Upper lobe of right lung (tissue), 1 donor: Measurements from ENCODE around the gene PSORS1C2. TPM values are rescaled to one million over a fixed set of nuclear protein-coding genes. Genes with fewer than 3 reads are reported as not detected.
A peak's percentile ranks its signal among the peaks of the same experiment; 100 is the strongest.

Experiments used
- ATAC-seq: fragments of 200-7000 bp; cut with Tn5 transposase; one replicate; pipeline ENCODE4 v1.9.1; 2020; ENCODE audit warnings: mild to moderate bottlenecking, moderate library complexity
- DNase-seq: peaks from one replicate; pipeline ENCODE4 v3.0.0-alpha.2; 2020
- H3K27ac ChIP-seq: fragments of 200-600 bp; one replicate; pipeline ENCODE4 v1.8.0; 2022
- H3K27me3 ChIP-seq: fragments of 200-600 bp; one replicate; pipeline ENCODE4 v1.8.0; 2022; ENCODE audit warnings: mild to moderate bottlenecking
- H3K36me3 ChIP-seq: fragments of 200-600 bp; one replicate; pipeline ENCODE4 v1.8.0; 2022
- H3K4me1 ChIP-seq: fragments of 200-600 bp; one replicate; pipeline ENCODE4 v1.8.0; 2022
- H3K4me3 ChIP-seq: fragments of 200-600 bp; one replicate; pipeline ENCODE4 v1.8.0; 2022; ENCODE audit warnings: mild to moderate bottlenecking
- H3K9me3 ChIP-seq: fragments of 200-600 bp; one replicate; pipeline ENCODE4 v1.8.0; 2022
- CTCF ChIP-seq: fragments of 200-600 bp; IDR thresholded peaks from one replicate; pipeline ENCODE4 v1.8.0; 2022; ENCODE audit warnings: antibody characterized with exemption
- intact Hi-C: fragments of 100-400 bp; cut with DNase I; formaldehyde crosslinking; loops from one replicate; pipeline ENCODE4 v1.11.0; 2022
- total RNA-seq: library from RNA; stranded (reverse); fragmentation: NEBNext Ultra II Directional; extraction: Animal tissue kit (Norgen Biotek cat#: 25700); gene quantifications from one replicate; pipeline ENCODE4 v1.2.1, GENCODE V29; 2021
- donor health status: DM: no; HTN: yes; CAD: no; lungs with severe emphysema.

The PSORS1C2 gene
- total RNA-seq, 1 donor from 2014 or later, result not detected

DNA sequence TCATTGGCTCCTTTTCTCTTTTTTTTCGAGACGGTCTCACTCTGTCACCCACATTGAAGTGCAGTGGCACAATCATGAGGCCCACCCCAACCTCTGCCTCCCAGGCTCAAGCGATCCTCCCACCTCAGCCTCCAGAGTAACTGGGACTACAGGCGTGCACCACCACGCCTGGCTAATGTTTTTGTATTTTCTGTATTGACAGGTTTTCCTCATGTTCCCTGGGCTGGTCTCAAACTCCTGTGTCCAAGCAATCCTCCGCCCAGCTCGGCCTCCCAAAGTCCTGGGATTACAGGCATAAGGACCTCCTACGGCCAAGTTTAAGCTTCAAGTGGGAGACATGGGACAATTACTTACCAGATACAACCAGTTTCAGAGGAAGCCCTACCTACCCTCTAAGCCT lies 41.0 kb upstream of the PSORS1C2 start:
- H3K36me3 ChIP-seq, result no peaks in the 10 kb centered on the region
- no peak for ATAC-seq
- H3K27me3 ChIP-seq, result no peaks in the 10 kb centered on the region
- peak overlapping the region; percentile 32 for H3K27ac ChIP-seq
- peaks cover 3% of the 10 kb centered on the region for H3K4me1 ChIP-seq
- no peak for DNase-seq
- H3K9me3 ChIP-seq, result no peaks in the 10 kb centered on the region
- H3K4me3 ChIP-seq, result peak overlapping the region; percentile 47
- intact Hi-C loops, result no loop called here
- no peak for TF ChIP-seq CTCF

DNA sequence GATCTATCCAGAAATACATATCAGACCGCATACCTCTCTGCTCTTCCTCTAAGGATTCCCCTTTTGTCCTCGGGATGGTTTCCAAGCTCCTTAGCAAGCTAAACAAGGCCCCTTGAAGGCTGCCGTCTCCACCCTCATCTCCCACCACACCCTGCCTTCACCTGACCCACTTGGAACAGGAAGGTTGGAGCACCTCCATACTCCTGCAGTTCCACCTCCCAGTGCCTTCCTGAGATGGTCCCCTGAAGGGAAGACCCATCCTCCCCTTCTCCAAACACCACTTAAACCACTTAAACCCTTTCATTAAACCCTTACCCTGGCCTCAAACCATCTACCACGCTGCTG lies 40.1 kb upstream of the PSORS1C2 start:
- H3K36me3 ChIP-seq, result no peaks in the 10 kb centered on the region
- intact Hi-C loops, result no loop called here
- H3K4me1 ChIP-seq, result peaks cover 3% of the 10 kb centered on the region
- H3K4me3 ChIP-seq, result no peak overlapping the region
- no peaks in the 10 kb centered on the region for H3K27me3 ChIP-seq
- TF ChIP-seq CTCF, result no peak
- ATAC-seq, result no peak
- H3K27ac ChIP-seq, result no peak overlapping the region
- no peaks in the 10 kb centered on the region for H3K9me3 ChIP-seq
- no peak for DNase-seq

GRCh38 chr6:31178143-31179041 lies 39.5 kb upstream of the PSORS1C2 start:
- H3K4me3 ChIP-seq, result no peak overlapping the region
- no peak for DNase-seq

GRCh38 chr6:31175971-31176370 lies 37.1 kb upstream of the PSORS1C2 start:
- intact Hi-C loops, result no loop called here
- no peak overlapping the region for H3K4me3 ChIP-seq
- ATAC-seq (no peak), DNase-seq (no peak)
- H3K4me1 ChIP-seq, result peaks cover 3% of the 10 kb centered on the region
- no peak for TF ChIP-seq CTCF
- no peaks in the 10 kb centered on the region for H3K9me3 ChIP-seq
- no peak overlapping the region for H3K27ac ChIP-seq
- H3K27me3 ChIP-seq, result no peaks in the 10 kb centered on the region
- H3K36me3 ChIP-seq, result no peaks in the 10 kb centered on the region

More at GRCh38 chr6:31178143-31179041, 39.5 kb upstream of the PSORS1C2 start:
- no peaks in the 10 kb centered on the region for H3K36me3 ChIP-seq
- H3K27ac ChIP-seq, result no peak overlapping the region
- H3K4me1 ChIP-seq, result peaks cover 3% of the 10 kb centered on the region
- no peaks in the 10 kb centered on the region for H3K27me3 ChIP-seq
- ATAC-seq, result no peak
- H3K9me3 ChIP-seq, result no peaks in the 10 kb centered on the region
- no peak for TF ChIP-seq CTCF
- intact Hi-C loops, result no loop called here

- intact Hi-C loops, result no loop called here
- H3K4me1 ChIP-seq, result peaks cover 3% of the 10 kb centered on the region
Observed at GRCh38 chr6:31174378-31174777, 35.5 kb upstream of the PSORS1C2 start.

More at GRCh38 chr6:31174378-31174777, 35.5 kb upstream of the PSORS1C2 start:
- no peak for TF ChIP-seq CTCF
- DNase-seq (no peak), ATAC-seq (no peak)
- Histone ChIP-seq H3K36me3 (no peaks in the 10 kb centered on the region), H3K9me3 (no peaks in the 10 kb centered on the region), H3K27me3 (no peaks in the 10 kb centered on the region), H3K27ac (no peak overlapping the region), H3K4me3 (no peak overlapping the region)
